Suprapubic skin (tissue), 4 donors: Measurements from ENCODE around the gene MTFR1L.

Experiments
- EP300 ChIP-seq: sonication (generic); formaldehyde crosslinking; IDR thresholded peaks from one replicate; pipeline ENCODE4 v1.6.1; 2017; ENCODE audit warnings: antibody characterized with exemption
- POLR2A ChIP-seq, 2 donors: fragments of 450-650 bp; IDR thresholded peaks; one replicate each; pipeline ENCODE4 v1.6.1; 2017; ENCODE audit warnings: antibody characterized with exemption in 2 of 2, mild to moderate bottlenecking in 2 of 2, moderate library complexity in 2 of 2
- POLR2AphosphoS5 ChIP-seq, 3 donors: sonication (generic); formaldehyde crosslinking; IDR thresholded peaks; one replicate each; pipeline ENCODE4 v1.6.1; 2017; ENCODE audit warnings: antibody characterized with exemption in 3 of 3
- TF ChIP-seq, protein P1 (sequence below), 2 donors: fragments of 200-600 bp in 1 of 2; fragments of 450-650 bp in 1 of 2; sonication (generic) in 1 of 2; IDR thresholded peaks; one replicate each; pipeline ENCODE4 v1.5.1; 2016 to 2019; ENCODE audit warnings: antibody characterized with exemption in 2 of 2, mild to moderate bottlenecking in 1 of 2, moderate library complexity in 1 of 2

GRCh38 chr1:25880518-25880917, 60.8 kb downstream of the MTFR1L start:
- TF ChIP-seq, protein P1, sequence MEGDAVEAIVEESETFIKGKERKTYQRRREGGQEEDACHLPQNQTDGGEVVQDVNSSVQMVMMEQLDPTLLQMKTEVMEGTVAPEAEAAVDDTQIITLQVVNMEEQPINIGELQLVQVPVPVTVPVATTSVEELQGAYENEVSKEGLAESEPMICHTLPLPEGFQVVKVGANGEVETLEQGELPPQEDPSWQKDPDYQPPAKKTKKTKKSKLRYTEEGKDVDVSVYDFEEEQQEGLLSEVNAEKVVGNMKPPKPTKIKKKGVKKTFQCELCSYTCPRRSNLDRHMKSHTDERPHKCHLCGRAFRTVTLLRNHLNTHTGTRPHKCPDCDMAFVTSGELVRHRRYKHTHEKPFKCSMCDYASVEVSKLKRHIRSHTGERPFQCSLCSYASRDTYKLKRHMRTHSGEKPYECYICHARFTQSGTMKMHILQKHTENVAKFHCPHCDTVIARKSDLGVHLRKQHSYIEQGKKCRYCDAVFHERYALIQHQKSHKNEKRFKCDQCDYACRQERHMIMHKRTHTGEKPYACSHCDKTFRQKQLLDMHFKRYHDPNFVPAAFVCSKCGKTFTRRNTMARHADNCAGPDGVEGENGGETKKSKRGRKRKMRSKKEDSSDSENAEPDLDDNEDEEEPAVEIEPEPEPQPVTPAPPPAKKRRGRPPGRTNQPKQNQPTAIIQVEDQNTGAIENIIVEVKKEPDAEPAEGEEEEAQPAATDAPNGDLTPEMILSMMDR (IDR thresholded peaks at IDR 0.05): no peak
- TF ChIP-seq POLR2A (IDR thresholded peaks at IDR 0.05) (no peak), POLR2AphosphoS5 (IDR thresholded peaks at IDR 0.05) (no peak), EP300 (no peak)
